IMR-90 (cell line): ENCODE results near the gene WFDC8. TPM values are rescaled to one million over a fixed set of nuclear protein-coding genes. Genes with fewer than 3 reads are reported as not detected.

Source experiments
- ATAC-seq: fragments of 200-7000 bp; cut with Tn5 transposase; 2 replicates; pipeline ENCODE4 v1.9.1; 2020; ENCODE audit warnings: low read depth, mild to moderate bottlenecking, moderate library complexity
- BruUV-seq: library from RNA; stranded (reverse); fragments of 400-500 nt; replicated peaks from 2 replicates; lab custom pipeline; 2021; lab: Mats Ljungman, UMichigan
- CTCF ChIA-PET: fragments of 300-600 bp; formaldehyde crosslinking; extraction: SDS; loops from one replicate; lab custom pipeline; 2021; ENCODE audit warnings: antibody characterized with exemption; lab: Yijun Ruan, JAX
- POLR2A ChIA-PET: fragments of 300-600 bp; sonication (Branson Sonifier 250); formaldehyde crosslinking; loops from one replicate; lab custom pipeline; 2022; ENCODE audit warnings: antibody characterized with exemption; ENCODE audit not compliant: unreplicated experiment; lab: Charles Lee
- DNase-seq: peaks from one replicate; pipeline ENCODE4 v3.0.0; 2013
- H2AFZ ChIP-seq: replicated peaks from 2 replicates; pipeline ENCODE3; 2013; ENCODE audit warnings: low read length, mild to moderate bottlenecking; ENCODE audit not compliant: poor library complexity
- H2AK5ac ChIP-seq: 2 replicates; pipeline ENCODE4 v1.6.1; 2013; ENCODE audit warnings: low read depth, low read length, inconsistent platforms
- H2AK9ac ChIP-seq: replicated peaks from 2 replicates; pipeline ENCODE3; 2013; ENCODE audit warnings: mild to moderate bottlenecking, low read depth, low read length, moderate library complexity; ENCODE audit not compliant: poor library complexity
- H2BK120ac ChIP-seq: 2 replicates; pipeline ENCODE4 v1.6.1; 2013; ENCODE audit warnings: low read depth, low read length, inconsistent platforms
- H2BK15ac ChIP-seq: 3 replicates; pipeline ENCODE4 v1.6.1; 2013; ENCODE audit warnings: low read depth, low read length, inconsistent platforms
- H2BK20ac ChIP-seq: 2 replicates; pipeline ENCODE4 v1.6.1; 2013; ENCODE audit warnings: low read depth, mild to moderate bottlenecking, inconsistent platforms, low read length, moderate library complexity
- H2BK5ac ChIP-seq: 2 replicates; pipeline ENCODE4 v1.6.1; 2013; ENCODE audit warnings: mild to moderate bottlenecking, low read depth, low read length, inconsistent platforms; ENCODE audit not compliant: poor library complexity, severe bottlenecking
- H3K14ac ChIP-seq: replicated peaks from 2 replicates; pipeline ENCODE4 v1.6.1; 2013; ENCODE audit warnings: low read depth, low read length, inconsistent platforms
- H3K18ac ChIP-seq: 2 replicates; pipeline ENCODE4 v1.6.1; 2013; ENCODE audit warnings: low read depth, low read length, control low read depth
- H3K23ac ChIP-seq: 2 replicates; pipeline ENCODE4 v1.6.1; 2013; ENCODE audit warnings: low read depth, low read length, inconsistent platforms
- H3K27ac ChIP-seq: 2 replicates; pipeline ENCODE4 v1.5.1; 2013; ENCODE audit warnings: mild to moderate bottlenecking, control low read depth, low read length; ENCODE audit not compliant: insufficient read depth
- H3K27me3 ChIP-seq: 2 replicates; pipeline ENCODE4 v1.6.1; 2013; ENCODE audit warnings: low read length; ENCODE audit not compliant: control insufficient read depth, insufficient read depth
- H3K36me3 ChIP-seq: 2 replicates; pipeline ENCODE4 v1.6.1; 2013; ENCODE audit warnings: low read length, mixed read lengths; ENCODE audit not compliant: control insufficient read depth, insufficient read depth
- H3K4ac ChIP-seq: 2 replicates; pipeline ENCODE4 v1.6.1; 2013; ENCODE audit warnings: low read depth, low read length, inconsistent platforms
- H3K4me1 ChIP-seq: 2 replicates; pipeline ENCODE4 v1.6.1; 2013; ENCODE audit warnings: low read length, mixed read lengths; ENCODE audit not compliant: control insufficient read depth, insufficient read depth
- H3K4me2 ChIP-seq: 2 replicates; pipeline ENCODE4 v1.6.1; 2013; ENCODE audit warnings: low read depth, mild to moderate bottlenecking, control low read depth, low read length, moderate library complexity
- H3K4me3 ChIP-seq: 2 replicates; pipeline ENCODE4 v1.5.1; 2013; ENCODE audit warnings: low read depth, mild to moderate bottlenecking, control low read depth, low read length, moderate library complexity; ENCODE audit not compliant: insufficient read depth
- H3K56ac ChIP-seq: 2 replicates; pipeline ENCODE4 v1.6.1; 2013; ENCODE audit warnings: low read length, inconsistent platforms; ENCODE audit not compliant: insufficient read depth; ENCODE audit errors: extremely low read depth
- H3K79me1 ChIP-seq, 2 experiments: 2 replicates each; pipeline ENCODE4 v1.6.1; 2013; ENCODE audit warnings: low read length in 2 of 2, inconsistent platforms in 1 of 2, low read depth in 1 of 2
- H3K9ac ChIP-seq: 2 replicates; pipeline ENCODE4 v1.6.1; 2013; ENCODE audit warnings: low read depth, low read length, control low read depth
- H3K9me1 ChIP-seq: 2 replicates; pipeline ENCODE4 v1.6.1; 2013; ENCODE audit warnings: low read length, inconsistent platforms; ENCODE audit not compliant: insufficient read depth
- H3K9me3 ChIP-seq: 2 replicates; pipeline ENCODE4 v1.6.1; 2013; ENCODE audit warnings: low read length; ENCODE audit not compliant: control insufficient read depth, insufficient read depth
- H4K20me1 ChIP-seq: 2 replicates; pipeline ENCODE4 v1.6.1; 2013; ENCODE audit warnings: low read length, inconsistent platforms; ENCODE audit not compliant: insufficient read depth
- H4K5ac ChIP-seq: 2 replicates; pipeline ENCODE4 v1.6.1; 2013; ENCODE audit warnings: mild to moderate bottlenecking, low read depth, low read length, control low read depth
- H4K8ac ChIP-seq, 2 experiments: 2 replicates each; pipeline ENCODE4 v1.6.1; 2013; ENCODE audit warnings: low read depth in 2 of 2, low read length in 2 of 2, control low read depth in 1 of 2, inconsistent platforms in 1 of 2
- H4K91ac ChIP-seq: 2 replicates; pipeline ENCODE4 v1.6.1; 2013; ENCODE audit warnings: low read depth, low read length, inconsistent platforms; ENCODE audit not compliant: insufficient read depth
- BHLHE40 ChIP-seq: fragments of 150-350 bp; IDR thresholded peaks from 2 replicates; pipeline ENCODE4 v1.6.1; 2016; ENCODE audit warnings: mild to moderate bottlenecking, low read depth, low read length
- CEBPB ChIP-seq: IDR thresholded peaks from 2 replicates; pipeline ENCODE4 v1.6.1; 2012; ENCODE audit warnings: low read depth, low read length, improper control_type of control experiment
- CTCF ChIP-seq: conservative IDR thresholded peaks from 2 replicates; pipeline ENCODE4 v1.5.1; 2012; ENCODE audit warnings: mild to moderate bottlenecking, low read depth, low read length, improper control_type of control experiment
- ELK1 ChIP-seq: fragments of 150-350 bp; IDR thresholded peaks from 2 replicates; pipeline ENCODE4 v1.6.1; 2016; ENCODE audit warnings: low read depth, mild to moderate bottlenecking, low read length, moderate library complexity, borderline replicate concordance
- MAFK ChIP-seq: IDR thresholded peaks from 2 replicates; pipeline ENCODE4 v1.6.1; 2012; ENCODE audit warnings: low read depth, low read length, improper control_type of control experiment
- MAZ ChIP-seq: IDR thresholded peaks from 2 replicates; pipeline ENCODE4 v1.6.1; 2012; ENCODE audit warnings: low read depth, mild to moderate bottlenecking, low read length, improper control_type of control experiment, moderate library complexity, borderline replicate concordance
- MXI1 ChIP-seq: IDR thresholded peaks from 2 replicates; pipeline ENCODE4 v1.6.1; 2012; ENCODE audit warnings: low read depth, mild to moderate bottlenecking, low read length, moderate library complexity, borderline replicate concordance
- NFE2L2 ChIP-seq: fragments of 150-350 bp; IDR thresholded peaks from 2 replicates; pipeline ENCODE4 v1.6.1; 2016; ENCODE audit warnings: low read depth, mild to moderate bottlenecking, low read length
- POLR2A ChIP-seq: IDR thresholded peaks from 2 replicates; pipeline ENCODE4 v1.6.1; 2012; ENCODE audit warnings: mild to moderate bottlenecking, low read depth, low read length
- RCOR1 ChIP-seq: IDR thresholded peaks from 2 replicates; pipeline ENCODE4 v1.6.1; 2012; ENCODE audit warnings: mild to moderate bottlenecking, low read length, improper control_type of control experiment; ENCODE audit not compliant: insufficient replicate concordance
- RFX5 ChIP-seq: IDR thresholded peaks from 2 replicates; pipeline ENCODE4 v1.8.0; 2012; ENCODE audit warnings: low read depth, mild to moderate bottlenecking, low read length, moderate library complexity
- SMC3 ChIP-seq: fragments of 150-350 bp; IDR thresholded peaks from 2 replicates; pipeline ENCODE4 v1.6.1; 2016; ENCODE audit warnings: low read depth, mild to moderate bottlenecking, antibody characterized with exemption, low read length, moderate library complexity
- USF2 ChIP-seq: fragments of 150-350 bp; IDR thresholded peaks from 2 replicates; pipeline ENCODE4 v1.6.1; 2017; ENCODE audit warnings: mild to moderate bottlenecking, antibody characterized with exemption, low read length, low read depth
- WGBS, 2 experiments: methylation state at CpG; one replicate each; pipeline versions ENCODE4 v1.1.5 to v1.1.7; 2013; ENCODE audit warnings: missing lambda C conversion rate in 2 of 2; ENCODE audit not compliant: insufficient read length in 1 of 2; ENCODE audit errors: extremely low coverage in 2 of 2; 5-methylcytosine and 5-hydroxymethylcytosine counted together
- dilution Hi-C: fragments of 300-500 bp; cut with HindIII; formaldehyde crosslinking; loops from one replicate; pipeline ENCODE4 v1.14.3; 2018; ENCODE audit warnings: low sequenced_read_pairs; ENCODE audit not compliant: unreplicated experiment
- in situ Hi-C: fragments of 300-500 bp; cut with MboI; formaldehyde crosslinking; loops from 3 replicates; pipeline ENCODE4 v1.14.3; 2019; ENCODE audit warnings: low sequenced_read_pairs, inconsistent platforms, mixed read lengths
- intact Hi-C: fragments of 100-400 bp; cut with micrococcal nuclease; formaldehyde crosslinking; loops from 2 replicates; pipeline ENCODE4 v1.10.0; 2022
- polyA plus RNA-seq, 3 experiments: library from polyadenylated mRNA; depleted of rRNA; stranded (reverse); fragments of >200 nt; gene quantifications; 2 replicates each; pipeline ENCODE4 v1.2.3, GENCODE V29; 2012; ENCODE audit warnings: low replicate concordance in 1 of 3
- total RNA-seq: library from RNA; depleted of rRNA; stranded (reverse); fragments of >200 nt; gene quantifications from 2 replicates; pipeline ENCODE4 v1.2.3, GENCODE V29; 2012

The WFDC8 gene
- total and polyA plus RNA-seq, 2 of the 4 experiments (the other 2 are of a cell fraction) = not detected

DNA sequence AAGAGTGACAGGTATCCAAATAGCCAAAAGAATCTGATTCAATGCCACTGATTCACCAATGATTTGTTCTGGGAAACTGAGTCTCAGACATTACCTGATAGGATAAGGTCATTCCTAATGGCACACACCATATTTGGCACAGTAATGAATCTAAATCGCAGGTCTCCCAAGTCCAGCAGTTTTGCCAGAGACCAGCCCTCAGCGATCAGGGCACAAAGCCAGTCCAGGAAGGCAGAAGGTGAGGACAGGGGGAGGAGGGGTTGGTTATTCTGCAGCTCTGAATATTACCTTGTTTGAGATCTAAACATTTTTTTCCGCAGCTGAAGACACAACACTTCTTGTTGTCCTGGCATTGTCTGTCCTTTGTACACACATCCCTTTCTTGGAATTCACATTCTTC lies 33.7 kb downstream of the WFDC8 start:
- no peak overlapping the region for H4K91ac ChIP-seq
- H3K27ac ChIP-seq = no peak overlapping the region
- no TSS peak for BruUV-seq
- TF ChIP-seq CEBPB (no peak), NFE2L2 (no peak), RFX5 (no peak), RCOR1 (no peak), MAFK (no peak), SMC3 (no peak), USF2 (no peak), BHLHE40 (no peak), MAZ (no peak), POLR2A (no peak), CTCF (no peak), MXI1 (no peak), ELK1 (no peak)
- H3K9ac ChIP-seq = no peak overlapping the region
- no peaks in the 10 kb centered on the region for H3K9me1 ChIP-seq
- dilution Hi-C loops (no loop called here), intact Hi-C loops (loop anchor here (10.0 kb wide), 1 partner anchor 469 kb away; no protein-coding TSS in a partner anchor), in situ Hi-C loops (loop anchor here (25.0 kb wide), 1 partner anchor 217 kb away; no protein-coding TSS in a partner anchor)
- no peak overlapping the region for H3K23ac ChIP-seq
- no peak overlapping the region for H2BK120ac ChIP-seq
- no peaks in the 10 kb centered on the region for H3K36me3 ChIP-seq
- H4K8ac ChIP-seq = no peak overlapping the region
- H2BK5ac ChIP-seq = no peak overlapping the region
- H3K27me3 ChIP-seq = peaks cover 5% of the 10 kb centered on the region
- no peak overlapping the region for H2AK9ac ChIP-seq
- H4K20me1 ChIP-seq = no peaks in the 10 kb centered on the region
- no peak overlapping the region for H2BK15ac ChIP-seq
- no peak overlapping the region for H2AFZ ChIP-seq
- no peak overlapping the region for H3K56ac ChIP-seq
- H3K79me1 ChIP-seq = no peaks in the 10 kb centered on the region
- ChIA-PET CTCF (no interaction called here), POLR2A (no interaction called here)
- no peak overlapping the region for H3K4ac ChIP-seq
- no peak overlapping the region for H3K4me2 ChIP-seq
- no peak overlapping the region for H3K18ac ChIP-seq
- no peak overlapping the region for H2BK20ac ChIP-seq
- H3K14ac ChIP-seq = no peak overlapping the region
- no peaks in the 10 kb centered on the region for H3K9me3 ChIP-seq
- ATAC-seq (no peak), DNase-seq (no peak)
- no peaks in the 10 kb centered on the region for H3K4me1 ChIP-seq
- WGBS, 2 experiments = 33% methylated on average over 2 of the region's 3 CpGs; no CpG with 5 or more reads in 1 of the 2 experiments
- no peak overlapping the region for H4K5ac ChIP-seq
- no peak overlapping the region for H2AK5ac ChIP-seq
- H3K4me3 ChIP-seq = no peak overlapping the region
